Heart right ventricle (tissue), 16 donors: ENCODE measurements around the gene PRKCE. TPM values are rescaled to one million over a fixed set of nuclear protein-coding genes. Genes with fewer than 3 reads are reported as not detected.

ENCODE experiments used
- ATAC-seq, 8 donors: fragments of 200-7000 bp; cut with Tn5 transposase; one replicate each; pipeline ENCODE4 v1.9.1; 2020; ENCODE audit warnings: mild to moderate bottlenecking in 8 of 8, moderate library complexity in 8 of 8, moderate number of reproducible peaks in 1 of 8
- DNase-seq, 2 donors: peaks; one replicate each; pipeline ENCODE4 v3.0.0-alpha.2; 2020
- H3K27ac ChIP-seq, 10 donors: fragments of 200-600 bp; sonication (generic) in 2 of 10; one replicate each; pipeline versions ENCODE4 v1.5.0 to v1.8.0; 2020 to 2022; ENCODE audit warnings: mild to moderate bottlenecking in 3 of 10
- H3K27me3 ChIP-seq, 7 donors: fragments of 200-600 bp; one replicate each; pipeline ENCODE4 v1.8.0; 2021 to 2022; ENCODE audit warnings: mild to moderate bottlenecking in 2 of 7
- H3K36me3 ChIP-seq, 9 donors: fragments of 200-600 bp; sonication (generic) in 1 of 9; one replicate each; pipeline versions ENCODE4 v1.5.0 to v1.8.0; 2020 to 2022; ENCODE audit warnings: mild to moderate bottlenecking in 2 of 9
- H3K4me1 ChIP-seq, 9 donors: fragments of 200-600 bp; sonication (generic) in 1 of 9; one replicate each; pipeline versions ENCODE4 v1.5.0 to v1.8.0; 2020 to 2022; ENCODE audit warnings: mild to moderate bottlenecking in 4 of 9
- H3K4me3 ChIP-seq, 10 donors: fragments of 200-600 bp; sonication (generic) in 2 of 10; one replicate each; pipeline versions ENCODE4 v1.5.0 to v1.8.0; 2020 to 2022; ENCODE audit warnings: mild to moderate bottlenecking in 7 of 10, moderate library complexity in 2 of 10
- H3K9me3 ChIP-seq, 11 donors: fragments of 200-600 bp in 10 of 11; sonication (generic) in 2 of 11; one replicate each; pipeline versions ENCODE4 v1.5.0 to v1.8.0; 2013 to 2022; ENCODE audit warnings: mild to moderate bottlenecking in 2 of 11, control low read depth in 1 of 11, moderate library complexity in 1 of 11
- CTCF ChIP-seq, 9 donors: fragments of 200-600 bp; sonication (generic) in 2 of 9; IDR thresholded peaks; one replicate each; pipeline versions ENCODE4 v1.5.0 to v1.8.0; 2021 to 2022; ENCODE audit warnings: antibody characterized with exemption in 9 of 9, mild to moderate bottlenecking in 5 of 9, moderate library complexity in 1 of 9
- WGBS, 2 donors: extraction: QIAGEN DNeasy Blood & Tissue Kit; methylation state at CpG; one replicate each; pipeline ENCODE4 v1.1.7; 2013; ENCODE audit warnings: inconsistent platforms in 1 of 2; 5-methylcytosine and 5-hydroxymethylcytosine counted together
- intact Hi-C, 10 donors: fragments of 100-400 bp; cut with DNase I; formaldehyde crosslinking; loops; one replicate each; pipeline versions ENCODE4 v1.11.1 to v1.14.2; 2022
- polyA plus RNA-seq, 2 donors: library from polyadenylated mRNA; stranded (reverse); fragments of 200-250 nt; gene quantifications; one replicate each; pipeline ENCODE4 v1.2.3, GENCODE V29; 2013
- total RNA-seq, 10 donors: library from RNA; stranded (reverse); fragmentation: NEBNext Ultra II Directional in 3 of 10; extraction: Animal tissue kit (Norgen Biotek cat#: 25700) in 3 of 10; gene quantifications; one replicate each; pipeline versions ENCODE4 v1.2.1 to v1.2.4, GENCODE V29; 2021 to 2023
- donor health status: Arrhythmogenic right ventricular cardiomyopathy.
- donor health status: ischemic (EF 13 %, LVEDD 7.1; RV severe dilation, severe dysfunction).
- donor health status: healthy with polysubstance abuse.
- donor health status: DM: no; HTN: yes; CAD: no.
- donor health status: DM: no; HTN: no; CAD: no.
- donor health status: ischemic (EF 25% LVEDD 6.9; RV normal size, moderate dysfunction).
- donor health status: ischemic (EF 25% LVEDD 5.7; RV mildly dilated, moderate dysfunction).
- donor health status: healthy.
- donor health status: DM: yes; HTN: yes; CAD: no.
- donor health status: Ischemic cardiomyopathy.
- donor health status: ischemic (EF 35%, LVEDD 5.7; RV mildly dilated, moderate dysfunction).
- donor health status: nonischemic (EF 11% LVEDD 7.7; RV severe dilation, severe dysfunction).
- donor health status: DM: yes; HTN: yes; CAD: no.
- donor health status: PGD.
- donor health status: ischemic (EF 29% LVEDD 5.4; RV normal size, mild dysfunction).
- donor health status: nonischemic (EF 23%, LVEDD 6.1; RV moderate dilation, normal function).

Gene PRKCE
- total and polyA plus RNA-seq, 12 donors, result 3.7 to 22.7 (median 16.7) TPM

GRCh38 chr2:45859682-45860081, 208.2 kb downstream of the PRKCE start:
- intact Hi-C loops, result no loop called here
- Histone ChIP-seq H3K36me3 (no peaks in the 10 kb centered on the region), H3K27me3 (no peaks in the 10 kb centered on the region), H3K9me3 (no peaks in the 10 kb centered on the region), H3K4me1 (peaks cover 6 to 68% (median 44%) of the 10 kb centered on the region in 9 donors), H3K27ac (peak overlapping the region in 4 of 10 donors; percentile 45 to 78 (median 66)), H3K4me3 (no peak overlapping the region)
- ATAC-seq (no peak), DNase-seq (no peak)
- no peak for TF ChIP-seq CTCF (IDR thresholded peaks at IDR 0.05)
- WGBS, 2 donors, result 79 to 91% methylated on average over 1 of the region's 1 CpG

- TF ChIP-seq CTCF (IDR thresholded peaks at IDR 0.05), result peak in 2 of 9 donors; percentile 40 to 46
- peak overlapping the region in 7 of 10 donors; percentile 1 to 49 (median 34) for H3K4me3 ChIP-seq
Measured at GRCh38 chr2:45860136-45861121, 209.0 kb downstream of the PRKCE start.

GRCh38 chr2:45862843-45863242, 211.4 kb downstream of the PRKCE start:
- no peaks in the 10 kb centered on the region for H3K36me3 ChIP-seq
- H3K9me3 ChIP-seq, result no peaks in the 10 kb centered on the region
- no peak for ATAC-seq
- WGBS, 2 donors, result 70 to 100% methylated on average over 2 of the region's 2 CpGs
- no peaks in the 10 kb centered on the region for H3K27me3 ChIP-seq
- intact Hi-C loops, result no loop called here
- no peak overlapping the region for H3K27ac ChIP-seq
- H3K4me3 ChIP-seq, result no peak overlapping the region
- DNase-seq, result no peak
- H3K4me1 ChIP-seq, result peaks cover 6 to 41% (median 25%) of the 10 kb centered on the region in 9 donors
- no peak for TF ChIP-seq CTCF (IDR thresholded peaks at IDR 0.05)

More at GRCh38 chr2:45860136-45861121, 209.0 kb downstream of the PRKCE start:
- intact Hi-C loops, result no loop called here
- ATAC-seq (peak; percentile 65 to 84 (median 74)), DNase-seq (peak; percentile 39 to 71)
- no peaks in the 10 kb centered on the region for H3K36me3 ChIP-seq
- no peaks in the 10 kb centered on the region for H3K27me3 ChIP-seq
- H3K4me1 ChIP-seq, result peaks cover 6 to 64% (median 39%) of the 10 kb centered on the region in 9 donors
- peak overlapping the region in 9 of 10 donors; percentile 11 to 78 (median 53) for H3K27ac ChIP-seq
- WGBS, 2 donors, result 20% methylated on average over 8 of the region's 8 CpGs
- no peaks in the 10 kb centered on the region for H3K9me3 ChIP-seq

- no peaks in the 10 kb centered on the region for H3K36me3 ChIP-seq
- ATAC-seq (no peak), DNase-seq (no peak)
- TF ChIP-seq CTCF (IDR thresholded peaks at IDR 0.05), result no peak
- H3K4me3 ChIP-seq, result no peak overlapping the region
- H3K4me1 ChIP-seq, result peaks cover 6 to 35% (median 23%) of the 10 kb centered on the region in 9 donors
- WGBS, 2 donors, result 95 to 97% methylated on average over 4 of the region's 4 CpGs
- intact Hi-C loops, result no loop called here
- H3K27me3 ChIP-seq, result no peaks in the 10 kb centered on the region
- H3K9me3 ChIP-seq, result no peaks in the 10 kb centered on the region
- H3K27ac ChIP-seq, result no peak overlapping the region
Measured at GRCh38 chr2:45864121-45864520, 212.6 kb downstream of the PRKCE start.
